Fibroblast of upper back skin (primary cell): ENCODE results near the gene ZSWIM8.
"Not testable (repeated sequence)": the region's sequence is repeated elsewhere in the genome, so short reads cannot be mapped to it uniquely, and the experiment has no call there.

Source experiments
- DNase-seq: peaks from one replicate; pipeline ENCODE4 v3.0.0-alpha.2; 2013

Gene ZSWIM8

DNA sequence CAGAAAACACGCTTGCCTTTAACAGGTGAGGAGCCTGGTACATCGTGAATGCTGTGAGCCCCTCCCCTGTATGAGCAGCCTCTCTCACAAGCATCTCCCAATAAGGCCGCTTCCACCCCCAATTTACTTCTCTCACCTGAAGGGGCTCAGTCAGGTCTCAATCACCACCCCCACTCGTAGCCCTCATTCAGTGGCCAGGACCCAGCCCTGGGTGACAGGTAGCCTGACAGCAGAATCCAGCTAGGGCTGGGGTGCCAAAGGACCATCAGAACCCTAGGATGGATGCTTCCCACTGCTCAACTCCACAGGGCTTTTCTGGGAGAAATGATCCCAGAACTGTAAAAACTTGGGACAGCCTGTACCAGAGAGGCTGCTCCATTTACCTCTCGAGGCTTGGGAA is 32.4 kb downstream of the ZSWIM8 start:
- DNase-seq, result no peak

DNA sequence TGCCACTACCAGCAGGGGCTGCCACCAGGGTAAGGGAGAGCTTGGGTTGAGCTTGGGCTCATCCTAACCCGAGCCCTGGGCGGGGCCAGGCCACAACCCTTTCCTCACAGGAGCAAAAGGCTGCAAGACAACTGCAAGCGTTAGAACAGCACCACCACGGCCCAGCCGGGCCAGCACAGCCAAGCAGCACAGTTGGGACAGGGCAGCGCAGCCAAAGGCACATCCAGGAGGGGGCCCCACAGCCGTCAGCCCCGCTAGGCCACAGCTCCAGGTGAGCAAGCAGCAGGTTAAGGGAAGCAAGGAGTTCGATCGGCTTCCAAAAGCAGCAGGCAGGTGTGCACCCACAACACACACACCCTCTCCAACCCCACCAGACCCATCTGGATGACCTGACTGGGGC is 33.0 kb downstream of the ZSWIM8 start:
- no peak for DNase-seq

DNA sequence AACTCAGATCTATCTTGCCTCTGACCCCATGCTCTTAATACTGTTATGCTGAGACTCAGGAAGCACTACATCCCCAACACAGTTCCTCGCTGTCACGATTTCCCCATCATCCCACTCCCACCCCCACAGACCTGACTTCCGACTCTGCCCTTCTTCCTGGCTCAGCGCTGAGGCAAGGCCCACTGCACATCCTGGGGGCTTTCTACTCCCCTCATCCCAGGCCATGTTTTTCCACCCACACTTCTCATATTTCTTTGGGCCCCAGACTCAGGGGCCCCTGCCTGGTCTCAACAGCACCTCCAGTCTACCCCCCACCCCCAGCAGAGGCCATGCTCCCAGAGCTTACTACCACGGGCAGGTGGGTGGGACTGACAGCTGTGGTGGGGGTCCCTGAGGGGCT is 33.7 kb downstream of the ZSWIM8 start:
- DNase-seq, result no peak

DNA sequence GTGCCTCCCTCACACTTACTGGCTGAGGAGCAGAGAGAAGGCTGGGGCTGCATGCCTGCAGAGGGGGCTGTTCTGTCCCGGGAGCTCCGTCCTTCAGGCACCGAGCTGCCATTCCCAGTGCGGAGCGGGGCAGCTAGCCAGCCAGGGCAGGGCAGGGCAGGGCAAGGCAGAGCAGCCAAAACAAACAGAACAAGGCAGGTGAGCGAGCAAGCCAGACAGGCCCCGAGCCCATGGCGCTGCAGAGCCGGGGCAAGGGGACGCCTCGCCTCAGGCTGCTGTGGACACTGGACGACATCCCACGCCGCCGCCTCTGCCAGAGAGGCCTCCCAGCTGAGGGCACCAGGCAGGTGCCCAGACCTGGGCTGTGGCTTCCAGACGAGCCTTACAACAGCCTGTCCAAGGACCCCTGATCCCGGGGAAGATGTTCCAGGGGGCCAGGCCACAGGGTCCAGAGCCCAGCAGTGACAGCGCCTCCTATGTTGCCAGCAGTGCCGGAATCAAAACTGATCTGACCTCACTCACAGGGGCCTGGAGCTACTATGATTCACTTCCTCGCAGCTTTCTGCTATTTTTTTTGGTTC is 34.2 kb downstream of the ZSWIM8 start:
- DNase-seq, result no peak

DNA sequence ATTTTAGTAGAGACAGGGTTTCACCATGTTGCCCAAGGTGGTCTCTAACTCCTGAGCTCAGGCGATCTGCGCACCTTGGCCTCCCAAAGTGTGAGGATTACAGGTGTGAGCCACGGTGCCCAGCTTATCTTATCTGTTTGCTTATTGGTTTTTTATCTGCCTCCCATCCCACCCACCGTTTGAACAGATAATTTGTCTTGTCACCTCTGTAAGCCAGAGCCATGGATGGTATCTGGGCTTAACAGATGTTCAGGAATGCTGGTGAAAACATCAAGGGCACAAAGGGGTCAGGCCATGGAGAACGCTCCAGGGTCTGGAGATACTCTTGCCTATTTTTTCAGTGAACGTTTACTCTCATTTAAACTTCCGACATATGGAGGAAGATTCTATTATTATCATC is 38.0 kb downstream of the ZSWIM8 start:
- DNase-seq, result no peak

DNA sequence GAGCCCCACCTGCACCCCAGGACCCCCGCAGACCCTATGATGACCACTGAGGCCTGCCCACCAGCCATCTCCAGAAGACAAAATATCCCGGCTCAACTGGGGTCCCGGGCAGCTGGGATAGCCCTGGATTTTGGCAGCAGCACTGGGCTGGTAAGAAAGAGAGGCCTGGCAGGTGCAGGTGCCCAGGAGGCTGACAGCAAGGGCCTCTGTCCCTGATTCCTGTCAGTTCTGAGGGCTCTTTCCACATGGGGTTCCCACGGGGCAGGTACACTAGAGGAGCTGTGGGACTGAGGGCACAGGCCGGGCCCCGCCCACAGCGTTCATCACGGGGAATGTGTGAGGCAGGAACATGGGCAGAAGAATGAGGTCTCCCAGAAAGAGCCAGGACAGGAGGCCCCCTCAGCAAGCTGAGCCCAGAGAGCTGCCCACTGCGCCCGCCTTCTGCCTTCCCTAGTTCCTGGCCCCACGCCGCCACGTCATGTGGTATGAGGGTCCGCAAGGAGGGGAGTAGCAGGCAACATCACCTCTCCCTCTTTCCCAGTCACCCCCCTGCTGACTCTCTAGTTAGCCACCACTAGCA is 38.8 kb downstream of the ZSWIM8 start:
- no peak for DNase-seq

DNA sequence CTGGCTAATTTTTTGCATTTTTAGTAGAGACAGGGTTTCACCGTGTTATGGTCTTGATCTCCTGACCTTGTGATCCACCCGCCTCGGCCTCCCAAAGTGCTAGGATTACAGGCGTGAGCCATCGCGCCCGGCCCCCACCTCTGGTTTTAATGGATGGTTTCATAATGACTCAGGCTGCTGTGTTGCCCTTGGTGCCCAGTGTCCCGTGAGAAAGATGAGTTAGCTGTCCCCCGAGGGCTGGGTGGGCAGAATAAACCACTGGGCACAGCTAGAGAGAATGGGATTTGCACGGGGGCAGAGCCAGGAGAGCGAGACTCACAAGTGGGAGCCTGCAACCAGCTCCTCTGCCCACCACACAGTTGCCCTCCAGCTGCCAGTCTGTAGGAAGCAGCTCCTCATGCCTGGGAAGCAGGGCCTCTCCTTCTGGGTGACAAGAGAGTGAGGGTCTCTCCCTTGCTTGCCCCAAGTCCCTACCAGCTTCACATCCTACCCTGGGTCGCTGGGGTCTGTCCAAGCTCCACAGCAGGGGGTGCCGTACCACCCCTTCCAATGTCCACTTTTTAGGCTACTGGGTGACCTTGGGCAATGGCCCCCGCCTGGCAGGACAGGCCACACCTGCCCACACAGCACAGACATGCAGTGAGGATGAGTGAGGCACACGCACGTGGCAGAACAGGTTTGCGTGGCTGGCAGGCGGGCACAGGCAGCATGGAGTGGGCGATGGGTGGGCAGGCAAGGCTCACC is 42.1 kb downstream of the ZSWIM8 start:
- no peak for DNase-seq

DNA sequence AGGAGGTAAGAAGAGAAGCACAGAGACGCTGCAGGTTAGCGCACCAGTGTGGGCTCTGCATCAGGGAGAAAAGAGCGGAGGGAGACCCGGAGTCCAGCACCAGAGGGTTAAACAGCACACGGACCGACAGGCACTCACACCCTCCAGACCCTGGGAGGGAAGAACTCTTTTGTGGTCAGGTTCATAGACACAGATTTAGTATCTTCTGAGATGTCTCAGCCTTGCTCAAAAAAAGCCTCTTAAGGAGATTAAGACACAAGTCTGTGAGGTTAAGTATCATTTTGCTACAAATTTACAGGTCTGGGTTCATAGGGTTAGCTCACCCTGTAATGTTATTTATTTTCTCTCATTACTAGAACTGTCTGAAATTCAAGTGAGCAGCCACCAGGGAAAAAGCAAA is 42.8 kb downstream of the ZSWIM8 start:
- DNase-seq, result no peak

DNA sequence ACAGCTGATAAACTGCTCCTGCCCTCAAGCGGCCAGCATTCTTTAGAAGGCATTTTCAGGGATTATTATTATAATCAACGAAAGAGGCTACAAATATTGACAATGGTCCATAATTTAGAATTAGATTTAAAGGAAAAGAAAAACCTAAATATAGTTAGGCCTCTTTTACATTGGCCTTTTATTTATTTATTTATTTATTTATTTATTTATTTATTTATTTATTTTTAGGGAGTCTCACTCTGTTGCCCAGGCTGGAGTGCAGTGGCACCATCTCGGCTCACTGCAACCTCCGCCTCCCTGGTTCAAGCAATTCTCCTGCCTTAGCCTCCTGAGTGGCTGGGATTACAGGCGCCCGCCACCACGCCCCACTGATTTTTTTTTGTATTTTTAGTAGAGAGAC is 43.7 kb downstream of the ZSWIM8 start:
- DNase-seq, result not testable (repeated sequence)

DNA sequence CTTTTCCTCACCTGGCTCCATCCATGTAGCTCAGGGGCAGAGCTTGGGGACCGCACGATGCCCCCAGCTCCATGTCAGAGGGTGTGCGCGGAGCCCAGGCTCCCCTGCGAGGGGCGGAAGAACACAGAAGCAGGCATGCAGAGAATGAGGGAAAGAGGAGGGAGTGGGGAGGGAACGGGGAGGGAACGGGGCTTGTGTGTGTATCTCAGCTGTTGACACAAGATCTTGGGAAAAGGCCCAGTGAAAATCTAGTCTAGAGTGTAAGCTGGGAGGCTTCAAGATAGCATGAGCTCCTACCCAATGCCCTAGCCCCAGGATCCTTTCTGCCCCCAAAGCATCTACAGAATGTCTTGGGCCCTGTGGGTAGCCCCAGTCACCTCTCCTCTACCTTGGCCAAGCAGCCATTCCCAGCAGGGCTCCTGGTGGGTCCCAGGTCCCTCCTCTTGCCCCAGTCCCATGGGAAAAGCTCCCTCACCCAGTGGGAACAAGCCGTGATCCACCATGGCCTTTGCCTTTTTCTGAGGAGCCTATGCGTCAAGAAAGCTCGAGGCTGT is 51.1 kb downstream of the ZSWIM8 start:
- no peak for DNase-seq

DNA sequence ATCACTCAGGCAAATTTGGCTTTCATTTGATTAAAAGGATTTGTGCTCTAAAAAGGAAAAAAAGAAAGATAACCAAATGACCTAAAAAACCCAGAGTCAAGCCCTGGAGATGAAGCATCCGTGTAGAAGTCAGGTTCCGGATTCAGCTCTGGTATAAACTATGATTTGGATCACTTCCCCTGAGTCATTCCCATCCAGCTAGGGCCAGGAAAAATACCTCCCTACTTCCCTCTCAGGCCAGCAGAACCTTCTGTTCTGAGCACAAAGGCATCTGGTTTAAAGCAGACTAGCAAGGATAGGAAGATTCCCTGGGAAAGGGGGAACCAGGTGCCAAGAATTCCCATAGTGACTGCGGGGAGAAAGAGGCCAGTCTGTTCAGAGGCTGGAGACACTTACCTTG is 51.7 kb downstream of the ZSWIM8 start:
- DNase-seq, result peak; percentile 24

DNA sequence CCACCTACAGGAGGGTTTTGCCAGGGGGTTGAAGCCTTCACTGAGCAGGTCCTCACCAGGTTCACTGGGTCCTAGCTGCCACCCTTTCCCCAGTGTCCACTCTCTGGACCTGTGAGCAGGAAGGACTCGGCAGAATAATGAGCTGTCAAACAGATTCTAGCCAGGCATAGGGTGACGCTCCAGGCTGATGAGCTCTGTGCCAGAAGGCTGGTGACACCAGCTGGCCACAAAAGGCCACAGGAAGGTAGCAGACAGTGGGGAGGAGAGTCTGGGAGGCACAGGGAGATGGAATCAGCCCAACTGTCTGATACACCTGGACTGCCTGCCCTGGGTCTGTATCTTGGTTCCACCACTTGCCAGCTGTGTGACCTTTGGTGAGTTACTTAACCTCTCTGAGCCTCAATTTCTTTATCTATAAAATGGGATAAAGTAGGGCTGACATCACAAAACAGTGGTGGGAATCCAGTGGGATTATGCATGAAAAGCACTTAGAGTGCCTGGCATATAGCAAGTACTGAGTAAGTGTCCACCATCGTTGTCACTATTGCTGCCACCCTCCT is 52.7 kb downstream of the ZSWIM8 start:
- DNase-seq, result no peak

DNA sequence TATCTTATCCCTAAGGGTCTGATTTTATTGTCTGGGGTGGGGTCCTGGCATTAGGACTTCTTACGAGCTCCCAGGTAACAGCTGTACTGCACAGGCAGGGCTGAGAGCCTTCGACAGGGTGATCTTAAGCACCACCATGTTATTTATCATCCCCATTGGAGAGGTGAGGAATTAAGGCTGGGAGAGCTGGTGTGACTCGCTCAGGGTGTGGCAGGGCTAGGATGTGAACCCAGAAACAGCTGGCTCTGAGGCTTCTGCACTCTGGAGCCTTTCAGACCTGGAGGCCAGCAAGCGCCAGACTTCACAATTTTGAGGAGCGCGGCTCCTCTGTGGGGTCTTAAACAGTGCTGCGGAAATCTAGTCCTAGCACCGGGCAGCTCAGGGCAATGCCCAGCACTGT is 53.4 kb downstream of the ZSWIM8 start:
- DNase-seq, result no peak

DNA sequence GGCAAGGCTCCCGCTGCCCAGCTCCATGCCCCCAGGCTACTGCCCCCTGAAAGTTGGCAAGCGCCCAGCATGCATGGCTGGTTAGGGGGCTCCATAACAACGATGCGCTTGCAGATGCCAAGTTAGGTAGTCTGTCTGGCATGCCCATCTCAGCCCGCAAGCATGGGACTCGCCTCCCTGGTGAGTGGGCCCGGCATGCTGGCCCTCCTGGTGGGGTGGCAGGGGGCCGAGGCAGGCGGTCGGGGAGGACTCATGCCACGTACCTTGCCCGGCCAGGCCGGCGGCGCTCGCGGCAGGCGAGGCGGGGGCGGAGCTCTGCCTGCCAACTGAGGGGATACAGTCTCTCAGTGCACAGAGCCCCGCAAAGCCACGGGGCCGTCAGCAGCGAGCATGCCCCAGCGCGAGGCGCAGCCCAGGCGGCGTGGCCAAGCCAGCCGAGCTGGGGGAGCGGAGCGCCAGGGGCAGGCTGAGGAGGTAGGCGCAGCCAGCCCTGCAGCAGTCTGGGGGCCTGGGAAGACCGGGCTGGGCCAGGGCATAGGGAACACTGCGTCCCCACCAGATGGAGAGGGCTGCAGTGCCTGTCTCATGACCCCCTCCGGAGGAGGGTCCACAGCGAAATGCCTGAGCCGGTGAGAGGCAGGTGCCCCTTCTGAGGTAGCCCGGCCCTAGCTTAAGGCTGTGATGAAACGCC is 54.0 kb downstream of the ZSWIM8 start:
- DNase-seq, result no peak

DNA sequence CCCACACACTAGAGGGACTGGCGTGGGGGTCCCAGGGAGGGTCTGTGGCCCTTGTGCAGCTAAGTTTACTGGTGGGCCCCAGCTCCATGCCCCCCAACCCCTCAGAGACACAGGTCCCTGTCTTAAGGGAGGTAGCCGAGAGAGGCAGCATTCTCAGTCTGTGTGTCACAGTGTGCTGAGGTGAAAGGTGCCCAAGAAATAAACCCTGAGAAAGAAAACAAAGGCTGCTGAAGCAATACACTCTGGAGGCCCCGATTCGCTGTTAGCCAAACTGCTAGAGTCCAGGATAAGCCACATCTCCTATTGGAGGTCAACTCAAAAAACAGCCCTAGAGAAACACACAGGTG is 54.6 kb downstream of the ZSWIM8 start:
- DNase-seq, result no peak

DNA sequence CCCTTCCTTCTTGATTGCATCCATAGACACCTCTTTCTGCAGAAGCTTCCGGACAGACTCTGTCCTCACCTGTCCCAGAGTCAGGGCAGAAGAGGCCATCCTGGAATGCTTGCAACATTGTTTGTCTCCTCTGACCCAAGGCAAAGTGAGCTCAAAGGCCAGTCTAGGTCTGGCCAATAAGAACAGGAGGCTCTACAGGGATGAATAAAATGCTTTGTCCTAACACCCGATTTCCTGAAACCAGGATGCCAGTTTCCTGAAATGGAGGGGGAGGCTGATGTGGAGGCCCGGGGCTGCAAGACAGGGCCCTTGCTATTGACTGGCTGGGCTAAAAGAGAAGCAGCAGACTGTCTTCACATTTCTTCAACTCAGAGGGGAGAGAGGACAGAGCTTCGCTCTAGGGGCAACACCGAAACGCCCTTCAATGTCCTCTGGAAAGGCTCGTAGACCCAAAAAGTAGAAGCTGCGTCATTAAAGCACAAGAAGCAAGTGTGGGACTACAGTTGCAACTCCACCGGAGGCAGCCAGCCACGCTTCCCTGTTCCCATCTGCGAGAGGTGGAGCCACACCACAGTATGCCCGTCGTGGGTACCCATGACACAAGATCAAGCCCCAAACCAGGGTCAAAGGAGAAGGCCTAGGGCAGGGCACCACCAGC is 55.1 kb downstream of the ZSWIM8 start:
- no peak for DNase-seq

DNA sequence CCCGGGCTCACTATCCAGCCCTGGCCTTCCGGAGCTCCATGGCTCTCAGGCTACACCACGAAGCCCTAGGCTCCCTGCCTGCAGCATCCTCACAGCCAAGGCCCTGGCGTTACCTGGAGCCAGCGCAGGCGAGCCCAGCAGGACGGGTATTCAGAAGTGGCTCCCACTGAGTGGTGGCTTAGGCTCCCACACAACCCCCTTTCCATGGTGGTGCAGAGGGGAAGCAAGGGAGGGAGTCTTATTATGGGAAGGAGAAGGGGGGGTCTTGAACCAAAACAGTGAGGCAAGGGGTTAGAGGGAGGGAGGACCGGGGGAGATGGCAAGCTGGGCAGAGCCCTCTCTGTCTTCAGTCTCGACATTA is 55.6 kb downstream of the ZSWIM8 start:
- no peak for DNase-seq

DNA sequence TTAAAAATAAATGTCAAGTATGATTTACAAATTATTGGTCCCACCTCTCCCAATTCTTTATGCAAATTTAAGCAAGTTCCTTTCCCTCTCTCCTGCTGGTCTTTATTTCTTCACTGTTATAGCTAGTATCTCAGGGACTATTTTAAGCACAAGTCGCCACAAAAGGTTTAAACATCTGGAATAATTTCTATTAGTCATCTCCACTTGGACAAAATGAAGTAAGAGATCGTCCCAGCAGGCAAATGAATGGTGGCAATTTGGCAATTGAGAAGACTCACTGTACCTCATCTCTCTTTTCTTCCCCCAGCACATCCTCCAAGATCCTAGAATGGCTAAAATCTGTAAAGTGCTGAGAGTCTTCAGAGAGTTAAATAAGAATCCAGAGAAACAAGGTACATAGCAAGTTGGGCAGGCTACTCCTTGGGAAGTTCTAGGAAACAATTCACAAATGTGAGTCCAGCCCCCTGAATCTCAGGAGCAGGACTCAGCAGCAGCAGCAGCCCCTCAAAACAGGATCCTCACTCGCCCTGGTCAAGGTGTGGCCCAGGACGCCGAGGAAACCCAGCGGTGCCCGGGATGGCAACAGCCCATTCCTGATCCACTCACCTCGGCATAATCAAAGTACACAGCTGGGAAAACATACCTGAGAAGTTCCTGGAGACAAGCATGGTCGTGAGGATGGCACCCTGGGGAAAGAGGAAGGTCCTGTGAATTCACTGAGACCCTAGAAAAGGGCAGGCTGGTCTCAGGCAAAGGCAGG is 56.3 kb downstream of the ZSWIM8 start:
- DNase-seq, result peak; percentile 35

DNA sequence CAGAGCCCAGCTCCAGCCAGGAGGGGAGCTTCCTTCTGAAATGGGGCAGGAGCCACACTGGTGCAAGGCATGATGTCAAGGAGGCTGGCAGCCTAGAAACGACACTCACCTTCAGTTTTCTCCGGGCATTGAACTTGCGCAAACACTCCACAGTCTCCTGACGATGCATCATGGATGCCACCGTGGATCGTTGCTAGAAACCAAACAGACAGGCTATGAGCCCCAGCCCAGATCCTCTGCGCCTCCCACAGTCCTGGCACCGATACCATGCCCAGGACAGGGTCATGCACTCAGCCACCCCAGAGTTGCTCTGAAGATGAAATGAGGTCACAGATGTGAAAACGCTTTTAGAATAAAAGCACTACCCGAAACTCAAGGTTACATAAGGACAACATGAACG is 56.9 kb downstream of the ZSWIM8 start:
- no peak for DNase-seq

DNA sequence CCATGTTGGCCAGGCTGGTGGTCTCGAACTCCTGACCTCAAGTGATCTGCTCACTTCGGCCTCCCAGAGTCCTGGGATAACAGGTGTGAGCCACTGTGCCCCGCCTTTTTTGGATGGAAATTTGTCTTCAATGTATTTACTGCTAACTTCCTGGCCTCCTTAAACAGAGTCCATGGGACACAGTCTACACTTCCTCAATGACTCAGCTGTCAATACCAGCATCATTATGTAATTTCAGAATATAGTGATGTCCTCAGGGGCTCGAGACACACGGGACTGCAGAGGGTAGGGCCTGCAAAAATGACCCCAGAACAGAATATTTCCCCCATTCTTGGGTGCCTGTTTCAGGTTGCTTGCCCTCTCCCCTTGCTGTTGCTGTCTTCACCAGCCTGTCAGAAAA is 57.9 kb downstream of the ZSWIM8 start:
- DNase-seq, result no peak

DNA sequence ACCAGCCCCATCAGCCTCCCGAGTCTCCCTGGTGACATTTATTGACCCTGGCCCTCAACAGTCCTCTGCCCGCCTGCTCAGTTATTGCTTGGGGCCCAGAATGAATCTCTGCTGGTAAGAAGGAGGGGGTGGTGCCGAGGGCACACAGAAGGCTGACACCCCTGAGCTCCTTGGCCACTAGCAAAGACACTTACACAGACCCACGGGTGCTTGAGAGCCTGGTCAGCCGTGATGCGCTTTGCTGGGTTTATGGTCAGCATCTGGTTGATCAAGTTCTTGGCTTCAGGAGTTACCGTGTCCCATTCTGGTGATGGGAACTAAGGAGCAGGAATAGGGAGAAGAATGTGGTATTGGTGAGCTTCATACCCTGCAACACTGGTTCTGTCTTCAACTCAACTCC is 61.6 kb downstream of the ZSWIM8 start:
- no peak for DNase-seq

DNA sequence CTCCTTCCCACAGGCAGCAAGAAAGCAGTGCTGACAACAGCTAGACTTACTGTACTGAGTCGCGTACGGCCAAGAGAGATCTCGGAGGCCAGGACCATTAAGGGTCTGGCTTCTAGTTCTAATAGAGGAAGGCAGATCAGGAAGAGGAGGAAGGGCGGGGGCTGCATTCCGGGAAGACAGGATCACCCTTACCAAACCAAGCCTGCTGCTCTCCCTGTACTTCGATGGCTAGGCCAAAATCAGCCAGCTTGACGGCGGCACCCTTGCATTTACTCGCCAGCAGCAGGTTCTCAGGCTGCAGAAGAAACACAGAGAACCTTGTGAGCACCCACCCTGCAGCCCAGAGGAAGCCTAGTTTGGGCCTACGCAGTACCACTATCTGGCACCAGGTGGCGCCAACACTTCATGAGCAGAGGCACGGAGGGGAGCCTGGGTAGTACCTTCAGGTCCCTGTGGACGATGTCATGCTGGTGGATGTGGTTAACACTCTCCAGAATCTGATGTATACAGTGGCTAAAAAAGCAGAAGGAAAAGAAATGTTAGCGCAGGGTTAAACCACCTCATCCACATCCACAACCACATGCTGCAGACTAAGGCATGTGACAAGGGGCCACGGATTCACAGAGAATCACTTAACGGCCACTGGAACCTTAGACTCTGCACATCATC is 63.5 kb downstream of the ZSWIM8 start:
- peak; percentile 82 for DNase-seq
